K562 (cell line): ENCODE measurements around the gene NUP62. TPM values are rescaled to one million over a fixed set of nuclear protein-coding genes. Genes with fewer than 3 reads are reported as not detected.

ENCODE experiments used
- ARID1B ChIP-seq: fragments of 450-650 bp; IDR thresholded peaks from 2 replicates; pipeline ENCODE4 v1.6.1; 2016; ENCODE audit warnings: antibody characterized with exemption, mild to moderate bottlenecking, inconsistent platforms
- JUNB ChIP-seq: fragments of 450-650 bp; formaldehyde crosslinking; conservative IDR thresholded peaks from 2 replicates; pipeline ENCODE4 v1.4.0; 2020; ENCODE audit warnings: mild to moderate bottlenecking
- KHSRP ChIP-seq: fragments of 450-650 bp; IDR thresholded peaks from 2 replicates; pipeline ENCODE4 v1.6.1; 2017
- NR4A1 ChIP-seq, 2 experiments: fragments of 250-450 bp in 1 of 2; fragments of 450-650 bp in 1 of 2; sonication (Bioruptor Pico) in 1 of 2; IDR thresholded peaks; 2 replicates each; pipeline versions ENCODE4 v1.4.0 to v1.6.1; 2016 to 2020; ENCODE audit warnings: mild to moderate bottlenecking in 2 of 2, missing compliant biosample characterization in 1 of 2, missing genetic modification characterization in 1 of 2, moderate library complexity in 1 of 2
- RAD21 ChIP-seq, 2 experiments: fragments of 250-450 bp in 1 of 2; fragments of 450-650 bp in 1 of 2; sonication (Bioruptor Pico) in 1 of 2; formaldehyde crosslinking in 1 of 2; IDR thresholded peaks in 1 of 2; conservative IDR thresholded peaks in 1 of 2; 2 replicates each; pipeline versions ENCODE4 v1.4.0 to v1.8.0; 2020 to 2022; ENCODE audit warnings: mild to moderate bottlenecking in 2 of 2, moderate library complexity in 1 of 2
- SRSF1 ChIP-seq: fragments of 200-400 bp; formaldehyde crosslinking; IDR thresholded peaks from 2 replicates; pipeline ENCODE4 v1.6.1; 2017; ENCODE audit warnings: mild to moderate bottlenecking, low read depth, low read length, moderate library complexity
- TSC22D4 ChIP-seq: fragments of 450-650 bp; IDR thresholded peaks from 2 replicates; pipeline ENCODE4 v1.6.1; 2016; ENCODE audit warnings: missing genetic modification characterization, missing biosample characterization, control low read depth
- ZFP1 ChIP-seq: fragments of 450-650 bp; formaldehyde crosslinking; IDR thresholded peaks from 2 replicates; pipeline ENCODE4 v1.4.0; 2020; ENCODE audit warnings: mild to moderate bottlenecking, mixed read lengths
- ZNF282 ChIP-seq: sonication (generic); formaldehyde crosslinking; IDR thresholded peaks from 2 replicates; pipeline ENCODE4 v1.8.1; 2023; ENCODE audit warnings: missing genetic modification reagents
- ZNF551 ChIP-seq: fragments of 250-450 bp; sonication (Bioruptor Pico); IDR thresholded peaks from 2 replicates; pipeline ENCODE4 v1.5.0; 2021; ENCODE audit warnings: mild to moderate bottlenecking, moderate library complexity
- ZNF717 ChIP-seq: fragments of 250-450 bp; sonication (Bioruptor Pico); IDR thresholded peaks from 2 replicates; pipeline ENCODE4 v1.5.0; 2021
- polyA plus RNA-seq, 8 experiments: library from polyadenylated mRNA; depleted of rRNA in 4 of 8; stranded (reverse) in 5 of 8; unstranded in 3 of 8; fragments of >200 nt; fragmentation: Nextera tagmentation in 2 of 8; fragmentation: Illumina TruSeq in 1 of 8; extraction: Ambion mirVana in 2 of 8; extraction: Trizol in 1 of 8; gene quantifications; 2 replicates each; pipeline versions ENCODE4 v1.2.1 to v1.2.3, GENCODE V29; 2011 to 2014; ENCODE audit warnings: inconsistent platforms in 1 of 8, missing spikeins in 1 of 8
- total RNA-seq, 7 experiments: library from RNA; depleted of rRNA in 6 of 7; stranded (reverse); fragments of >200 nt in 6 of 7; fragmentation: Illumina TruSeq in 2 of 7; extraction: Trizol in 2 of 7; gene quantifications; 2 replicates each; pipeline versions ENCODE4 v1.2.1 to v1.2.3, GENCODE V29; 2011 to 2021; ENCODE audit warnings: low replicate concordance in 1 of 7
- TF ChIP-seq, protein P1 (sequence below): fragments of 250-450 bp; sonication (Bioruptor Pico); IDR thresholded peaks from 2 replicates; pipeline ENCODE4 v1.5.0; 2020; ENCODE audit warnings: mild to moderate bottlenecking, borderline replicate concordance
- TF ChIP-seq, protein P2 (sequence below): fragments of 150-350 bp; IDR thresholded peaks from 2 replicates; pipeline ENCODE4 v1.6.1; 2014; ENCODE audit warnings: low read depth, mild to moderate bottlenecking, low read length, borderline replicate concordance
- TF ChIP-seq, protein P3 (sequence below): fragments of 250-450 bp; sonication (Bioruptor Pico); IDR thresholded peaks from 2 replicates; pipeline ENCODE4 v1.8.0; 2021; ENCODE audit warnings: borderline replicate concordance, mild to moderate bottlenecking, moderate library complexity; ENCODE audit not compliant: poor library complexity, severe bottlenecking
- TF ChIP-seq, protein P4 (sequence below): sonication (generic); formaldehyde crosslinking; IDR thresholded peaks from 2 replicates; pipeline ENCODE4 v1.8.0; 2022; ENCODE audit warnings: mild to moderate bottlenecking, missing genetic modification reagents

NUP62 gene
- total and polyA plus RNA-seq, 9 of the 15 experiments (the other 6 are each of a cell fraction or from before 2014, with no cell fraction given) = 16.9 to 109 (median 66.0) TPM

DNA sequence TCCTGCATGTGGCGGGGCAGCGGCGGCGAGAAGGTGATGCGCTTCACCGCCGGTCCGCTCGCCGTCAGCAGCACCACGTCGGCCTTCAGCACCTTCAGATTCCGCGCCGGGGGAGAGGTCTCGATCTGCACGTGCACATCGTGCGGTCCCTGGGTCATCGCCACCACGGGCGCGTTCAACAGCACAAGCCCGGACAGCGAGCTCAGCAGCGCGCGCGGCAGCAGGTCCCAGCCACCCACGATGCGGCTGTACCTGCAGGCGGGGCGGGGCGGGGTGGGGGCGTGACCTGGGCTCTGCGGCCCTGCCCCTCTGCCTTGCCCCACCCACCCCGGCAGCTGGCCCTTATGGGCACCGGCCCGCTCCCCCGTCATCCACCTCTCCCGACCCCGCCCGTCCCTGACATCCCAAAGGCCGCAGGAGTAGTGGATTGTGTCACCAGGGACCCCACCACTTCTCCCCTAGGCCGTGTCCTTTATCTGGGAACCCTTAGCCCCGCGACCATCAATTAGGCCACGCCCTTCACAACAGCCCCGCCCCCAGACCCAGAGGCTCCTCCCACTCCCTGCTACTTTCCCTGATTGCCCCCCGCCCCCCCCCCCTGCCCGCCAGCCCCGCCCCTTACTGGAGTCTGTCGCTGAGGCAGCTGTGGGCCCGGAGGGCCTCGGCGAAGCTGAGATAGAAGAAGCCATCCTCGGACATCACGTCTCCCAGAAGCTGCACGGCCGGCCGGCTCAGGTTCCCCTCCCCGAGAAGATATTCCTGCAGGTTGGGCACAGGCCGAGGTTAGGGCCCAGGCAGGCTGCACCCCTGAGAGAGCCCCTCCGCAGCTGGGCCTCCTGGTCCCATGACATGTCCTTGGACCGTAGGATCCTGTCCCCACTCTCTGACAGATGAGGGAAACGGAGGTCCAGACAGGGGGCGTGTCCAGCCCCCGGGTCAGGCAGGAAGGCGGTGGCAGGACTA lies 38.7 kb downstream of the NUP62 start (continued):
- TF ChIP-seq, protein P1, sequence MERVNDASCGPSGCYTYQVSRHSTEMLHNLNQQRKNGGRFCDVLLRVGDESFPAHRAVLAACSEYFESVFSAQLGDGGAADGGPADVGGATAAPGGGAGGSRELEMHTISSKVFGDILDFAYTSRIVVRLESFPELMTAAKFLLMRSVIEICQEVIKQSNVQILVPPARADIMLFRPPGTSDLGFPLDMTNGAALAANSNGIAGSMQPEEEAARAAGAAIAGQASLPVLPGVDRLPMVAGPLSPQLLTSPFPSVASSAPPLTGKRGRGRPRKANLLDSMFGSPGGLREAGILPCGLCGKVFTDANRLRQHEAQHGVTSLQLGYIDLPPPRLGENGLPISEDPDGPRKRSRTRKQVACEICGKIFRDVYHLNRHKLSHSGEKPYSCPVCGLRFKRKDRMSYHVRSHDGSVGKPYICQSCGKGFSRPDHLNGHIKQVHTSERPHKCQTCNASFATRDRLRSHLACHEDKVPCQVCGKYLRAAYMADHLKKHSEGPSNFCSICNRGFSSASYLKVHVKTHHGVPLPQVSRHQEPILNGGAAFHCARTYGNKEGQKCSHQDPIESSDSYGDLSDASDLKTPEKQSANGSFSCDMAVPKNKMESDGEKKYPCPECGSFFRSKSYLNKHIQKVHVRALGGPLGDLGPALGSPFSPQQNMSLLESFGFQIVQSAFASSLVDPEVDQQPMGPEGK (CRISPR knock-in tag) = no peak
- TF ChIP-seq KHSRP = no peak
- TF ChIP-seq, protein P2, sequence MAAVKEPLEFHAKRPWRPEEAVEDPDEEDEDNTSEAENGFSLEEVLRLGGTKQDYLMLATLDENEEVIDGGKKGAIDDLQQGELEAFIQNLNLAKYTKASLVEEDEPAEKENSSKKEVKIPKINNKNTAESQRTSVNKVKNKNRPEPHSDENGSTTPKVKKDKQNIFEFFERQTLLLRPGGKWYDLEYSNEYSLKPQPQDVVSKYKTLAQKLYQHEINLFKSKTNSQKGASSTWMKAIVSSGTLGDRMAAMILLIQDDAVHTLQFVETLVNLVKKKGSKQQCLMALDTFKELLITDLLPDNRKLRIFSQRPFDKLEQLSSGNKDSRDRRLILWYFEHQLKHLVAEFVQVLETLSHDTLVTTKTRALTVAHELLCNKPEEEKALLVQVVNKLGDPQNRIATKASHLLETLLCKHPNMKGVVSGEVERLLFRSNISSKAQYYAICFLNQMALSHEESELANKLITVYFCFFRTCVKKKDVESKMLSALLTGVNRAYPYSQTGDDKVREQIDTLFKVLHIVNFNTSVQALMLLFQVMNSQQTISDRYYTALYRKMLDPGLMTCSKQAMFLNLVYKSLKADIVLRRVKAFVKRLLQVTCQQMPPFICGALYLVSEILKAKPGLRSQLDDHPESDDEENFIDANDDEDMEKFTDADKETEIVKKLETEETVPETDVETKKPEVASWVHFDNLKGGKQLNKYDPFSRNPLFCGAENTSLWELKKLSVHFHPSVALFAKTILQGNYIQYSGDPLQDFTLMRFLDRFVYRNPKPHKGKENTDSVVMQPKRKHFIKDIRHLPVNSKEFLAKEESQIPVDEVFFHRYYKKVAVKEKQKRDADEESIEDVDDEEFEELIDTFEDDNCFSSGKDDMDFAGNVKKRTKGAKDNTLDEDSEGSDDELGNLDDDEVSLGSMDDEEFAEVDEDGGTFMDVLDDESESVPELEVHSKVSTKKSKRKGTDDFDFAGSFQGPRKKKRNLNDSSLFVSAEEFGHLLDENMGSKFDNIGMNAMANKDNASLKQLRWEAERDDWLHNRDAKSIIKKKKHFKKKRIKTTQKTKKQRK = no peak
- TF ChIP-seq ZNF282 = peak; percentile 7; the same call in 1 of the 2 replicates
- TF ChIP-seq ZFP1 (CRISPR knock-in tag) = no peak
- no peak; the same call in 1 of the 2 replicates for TF ChIP-seq ARID1B
- no peak; a peak in 1 of 4 replicates for TF ChIP-seq RAD21 (CRISPR knock-in tag; conservative IDR thresholded peaks at IDR 0.05 in 1 of 2, IDR thresholded peaks at IDR 0.05 in 1 of 2)
- TF ChIP-seq TSC22D4 (tag) = no peak
- no peak for TF ChIP-seq SRSF1
- TF ChIP-seq, protein P3, sequence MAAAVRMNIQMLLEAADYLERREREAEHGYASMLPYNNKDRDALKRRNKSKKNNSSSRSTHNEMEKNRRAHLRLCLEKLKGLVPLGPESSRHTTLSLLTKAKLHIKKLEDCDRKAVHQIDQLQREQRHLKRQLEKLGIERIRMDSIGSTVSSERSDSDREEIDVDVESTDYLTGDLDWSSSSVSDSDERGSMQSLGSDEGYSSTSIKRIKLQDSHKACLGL (CRISPR knock-in tag) = no peak
- no peak for TF ChIP-seq NR4A1 (CRISPR knock-in tag; IDR thresholded peaks at IDR 0.05)
- 0 out of 2 replicates have a peak, but pooled peaks have one; percentile 4 for TF ChIP-seq NR4A1 (tag; IDR thresholded peaks at IDR 0.05)
- TF ChIP-seq ZNF717 (CRISPR knock-in tag) = no peak
- TF ChIP-seq ZNF551 = no peak
- no peak for TF ChIP-seq JUNB (CRISPR knock-in tag)
- TF ChIP-seq, protein P4, sequence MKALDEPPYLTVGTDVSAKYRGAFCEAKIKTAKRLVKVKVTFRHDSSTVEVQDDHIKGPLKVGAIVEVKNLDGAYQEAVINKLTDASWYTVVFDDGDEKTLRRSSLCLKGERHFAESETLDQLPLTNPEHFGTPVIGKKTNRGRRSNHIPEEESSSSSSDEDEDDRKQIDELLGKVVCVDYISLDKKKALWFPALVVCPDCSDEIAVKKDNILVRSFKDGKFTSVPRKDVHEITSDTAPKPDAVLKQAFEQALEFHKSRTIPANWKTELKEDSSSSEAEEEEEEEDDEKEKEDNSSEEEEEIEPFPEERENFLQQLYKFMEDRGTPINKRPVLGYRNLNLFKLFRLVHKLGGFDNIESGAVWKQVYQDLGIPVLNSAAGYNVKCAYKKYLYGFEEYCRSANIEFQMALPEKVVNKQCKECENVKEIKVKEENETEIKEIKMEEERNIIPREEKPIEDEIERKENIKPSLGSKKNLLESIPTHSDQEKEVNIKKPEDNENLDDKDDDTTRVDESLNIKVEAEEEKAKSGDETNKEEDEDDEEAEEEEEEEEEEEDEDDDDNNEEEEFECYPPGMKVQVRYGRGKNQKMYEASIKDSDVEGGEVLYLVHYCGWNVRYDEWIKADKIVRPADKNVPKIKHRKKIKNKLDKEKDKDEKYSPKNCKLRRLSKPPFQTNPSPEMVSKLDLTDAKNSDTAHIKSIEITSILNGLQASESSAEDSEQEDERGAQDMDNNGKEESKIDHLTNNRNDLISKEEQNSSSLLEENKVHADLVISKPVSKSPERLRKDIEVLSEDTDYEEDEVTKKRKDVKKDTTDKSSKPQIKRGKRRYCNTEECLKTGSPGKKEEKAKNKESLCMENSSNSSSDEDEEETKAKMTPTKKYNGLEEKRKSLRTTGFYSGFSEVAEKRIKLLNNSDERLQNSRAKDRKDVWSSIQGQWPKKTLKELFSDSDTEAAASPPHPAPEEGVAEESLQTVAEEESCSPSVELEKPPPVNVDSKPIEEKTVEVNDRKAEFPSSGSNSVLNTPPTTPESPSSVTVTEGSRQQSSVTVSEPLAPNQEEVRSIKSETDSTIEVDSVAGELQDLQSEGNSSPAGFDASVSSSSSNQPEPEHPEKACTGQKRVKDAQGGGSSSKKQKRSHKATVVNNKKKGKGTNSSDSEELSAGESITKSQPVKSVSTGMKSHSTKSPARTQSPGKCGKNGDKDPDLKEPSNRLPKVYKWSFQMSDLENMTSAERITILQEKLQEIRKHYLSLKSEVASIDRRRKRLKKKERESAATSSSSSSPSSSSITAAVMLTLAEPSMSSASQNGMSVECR (CRISPR knock-in tag) = peak; percentile 85
